H9 (cell line): ENCODE measurements around the gene MAPRE3. TPM values are rescaled to one million over a fixed set of nuclear protein-coding genes. Genes with fewer than 3 reads are reported as not detected.
"Not testable (repeated sequence)": the region's sequence is repeated elsewhere in the genome, so short reads cannot be mapped to it uniquely, and the experiment has no call there.

Experiments used
- DNase-seq: peaks from one replicate; pipeline ENCODE4 v3.0.0-alpha.2; 2017
- H2AFZ ChIP-seq: one replicate; pipeline ENCODE4 v1.6.1; 2013; ENCODE audit warnings: mild to moderate bottlenecking, low read length, control low read depth, moderate library complexity
- H2AK5ac ChIP-seq: 2 replicates; pipeline ENCODE4 v1.6.1; 2013; ENCODE audit warnings: low read length, control low read depth, mixed read lengths; ENCODE audit not compliant: insufficient read length
- H2BK120ac ChIP-seq: one replicate; pipeline ENCODE4 v1.6.1; 2013; ENCODE audit warnings: low read depth, mild to moderate bottlenecking, low read length, control low read depth, inconsistent platforms; ENCODE audit not compliant: poor library complexity, severe bottlenecking
- H2BK12ac ChIP-seq: 2 replicates; pipeline ENCODE4 v1.6.1; 2013; ENCODE audit warnings: low read length, control low read depth, mixed read lengths, low read depth; ENCODE audit not compliant: insufficient read length
- H2BK15ac ChIP-seq: 2 replicates; pipeline ENCODE4 v1.6.1; 2013; ENCODE audit warnings: low read depth, low read length, control low read depth
- H2BK20ac ChIP-seq: one replicate; pipeline ENCODE4 v1.6.1; 2013; ENCODE audit warnings: low read depth, mild to moderate bottlenecking, low read length, control low read depth, inconsistent platforms; ENCODE audit not compliant: poor library complexity, severe bottlenecking
- H2BK5ac ChIP-seq: 2 replicates; pipeline ENCODE4 v1.6.1; 2013; ENCODE audit warnings: low read length, control low read depth, mixed read lengths; ENCODE audit not compliant: insufficient read length
- H3K14ac ChIP-seq: 2 replicates; pipeline ENCODE4 v1.6.1; 2013; ENCODE audit warnings: low read length, control low read depth; ENCODE audit not compliant: insufficient read depth
- H3K18ac ChIP-seq: 2 replicates; pipeline ENCODE4 v1.6.1; 2013; ENCODE audit warnings: low read depth, mild to moderate bottlenecking, mixed read lengths, low read length, control low read depth; ENCODE audit not compliant: insufficient read length
- H3K23ac ChIP-seq: 2 replicates; pipeline ENCODE4 v1.6.1; 2013; ENCODE audit warnings: low read length, control low read depth, mixed read lengths, low read depth; ENCODE audit not compliant: insufficient read length
- H3K23me2 ChIP-seq: 2 replicates; pipeline ENCODE4 v1.6.1; 2013; ENCODE audit warnings: low read depth, mild to moderate bottlenecking, mixed read lengths, low read length, control low read depth; ENCODE audit not compliant: insufficient read length, poor library complexity, severe bottlenecking
- H3K27ac ChIP-seq: 2 replicates; pipeline ENCODE4 v1.5.1; 2013; ENCODE audit warnings: low read length, control low read depth, mixed read lengths, low read depth; ENCODE audit not compliant: insufficient read length
- H3K27me3 ChIP-seq: 2 replicates; pipeline ENCODE4 v1.6.1; 2013; ENCODE audit warnings: low read length, control low read depth, inconsistent platforms; ENCODE audit not compliant: insufficient read depth
- H3K4ac ChIP-seq: 2 replicates; pipeline ENCODE4 v1.6.1; 2013; ENCODE audit warnings: low read depth, mild to moderate bottlenecking, control low read depth, inconsistent platforms, low read length, moderate library complexity
- H3K4me1 ChIP-seq: 2 replicates; pipeline ENCODE4 v1.6.1; 2013; ENCODE audit warnings: low read length, control low read depth, inconsistent platforms; ENCODE audit not compliant: insufficient read depth
- H3K4me2 ChIP-seq: 2 replicates; pipeline ENCODE4 v1.6.1; 2013; ENCODE audit warnings: low read length, control low read depth, mixed read lengths; ENCODE audit not compliant: insufficient read length, insufficient read depth
- H3K56ac ChIP-seq: 2 replicates; pipeline ENCODE4 v1.6.1; 2013; ENCODE audit warnings: low read depth, mild to moderate bottlenecking, mixed read lengths, low read length, control low read depth; ENCODE audit not compliant: insufficient read length
- H3K79me1 ChIP-seq: 2 replicates; pipeline ENCODE4 v1.6.1; 2013; ENCODE audit warnings: low read depth, mild to moderate bottlenecking, moderate library complexity, low read length, control low read depth, inconsistent platforms; ENCODE audit not compliant: insufficient read depth, poor library complexity, severe bottlenecking
- H3K79me2 ChIP-seq: 2 replicates; pipeline ENCODE4 v1.6.1; 2013; ENCODE audit warnings: low read length, control low read depth, inconsistent platforms; ENCODE audit not compliant: insufficient read depth
- H3K9ac ChIP-seq: 2 replicates; pipeline ENCODE4 v1.6.1; 2013; ENCODE audit warnings: low read length, control low read depth, mixed read lengths; ENCODE audit not compliant: insufficient read length; ENCODE audit errors: extremely low read depth
- H3K9me3 ChIP-seq: one replicate; pipeline ENCODE4 v1.6.1; 2013; ENCODE audit warnings: low read depth, low read length, inconsistent platforms; ENCODE audit not compliant: control insufficient read depth
- H3T11ph ChIP-seq: one replicate; pipeline ENCODE4 v1.6.1; 2013; ENCODE audit warnings: mild to moderate bottlenecking, low read length, control low read depth, inconsistent platforms
- H4K20me1 ChIP-seq: one replicate; pipeline ENCODE4 v1.6.1; 2013; ENCODE audit not compliant: control insufficient read depth, insufficient read length, insufficient read depth
- H4K5ac ChIP-seq: 2 replicates; pipeline ENCODE4 v1.6.1; 2013; ENCODE audit warnings: low read depth, mild to moderate bottlenecking, mixed read lengths, low read length, control low read depth; ENCODE audit not compliant: insufficient read length
- H4K8ac ChIP-seq: replicated peaks from 2 replicates; pipeline ENCODE4 v1.6.1; 2013; ENCODE audit warnings: low read length, control low read depth, mixed read lengths, low read depth; ENCODE audit not compliant: insufficient read length
- H4K91ac ChIP-seq: 2 replicates; pipeline ENCODE4 v1.6.1; 2013; ENCODE audit warnings: low read depth, mild to moderate bottlenecking, moderate library complexity, mixed read lengths, low read length, control low read depth; ENCODE audit not compliant: insufficient read length
- H3K27ac Mint-ChIP-seq, 3 experiments: 2 replicates in 2 of 3; 3 replicates in 1 of 3; pipeline ENCODE4 v1.8.0; 2020 to 2021; ENCODE audit warnings: mixed read lengths in 3 of 3, mild to moderate bottlenecking in 1 of 3, moderate library complexity in 1 of 3
- H3K27me3 Mint-ChIP-seq: 2 replicates; pipeline ENCODE4 v1.8.0; 2021; ENCODE audit warnings: low read depth, mild to moderate bottlenecking, moderate library complexity, mixed read lengths
- H3K36me3 Mint-ChIP-seq, 3 experiments: 2 replicates in 2 of 3; 3 replicates in 1 of 3; pipeline ENCODE4 v1.8.0; 2020 to 2021; ENCODE audit warnings: low read depth in 3 of 3, mixed read lengths in 3 of 3; ENCODE audit not compliant: insufficient read depth in 1 of 3
- H3K4me1 Mint-ChIP-seq, 2 experiments: 2 replicates each; pipeline ENCODE4 v1.8.0; 2020; ENCODE audit warnings: mixed read lengths in 2 of 2
- H3K4me3 Mint-ChIP-seq, 2 experiments: 2 replicates in 1 of 2; 3 replicates in 1 of 2; pipeline ENCODE4 v1.8.0; 2020 to 2021; ENCODE audit warnings: mild to moderate bottlenecking in 2 of 2, mixed read lengths in 2 of 2, moderate library complexity in 1 of 2
- H3K9me3 Mint-ChIP-seq, 2 experiments: 2 replicates in 1 of 2; 3 replicates in 1 of 2; pipeline ENCODE4 v1.8.0; 2020; ENCODE audit warnings: mild to moderate bottlenecking in 2 of 2, mixed read lengths in 2 of 2, moderate library complexity in 1 of 2
- WGBS: extraction: QIAGEN DNeasy Blood & Tissue Kit; methylation state at CpG from one replicate; pipeline ENCODE4 v1.1.7; 2013; ENCODE audit warnings: missing lambda C conversion rate, low lambda C conversion rate, mixed read lengths; ENCODE audit not compliant: insufficient read length; ENCODE audit errors: extremely low coverage; 5-methylcytosine and 5-hydroxymethylcytosine counted together
- total RNA-seq: library from RNA; stranded (reverse); gene quantifications from 2 replicates; pipeline ENCODE4 v1.2.1, GENCODE V29; 2021
- TF ChIP-seq, protein P1 (sequence below): fragments of 200-600 bp; sonication (generic); conservative IDR thresholded peaks from 3 replicates; pipeline ENCODE4 v1.8.0; 2021; ENCODE audit warnings: antibody characterized with exemption, mild to moderate bottlenecking

The MAPRE3 gene
- total RNA-seq, 1 experiment from 2014 or later = 2.0 TPM

DNA sequence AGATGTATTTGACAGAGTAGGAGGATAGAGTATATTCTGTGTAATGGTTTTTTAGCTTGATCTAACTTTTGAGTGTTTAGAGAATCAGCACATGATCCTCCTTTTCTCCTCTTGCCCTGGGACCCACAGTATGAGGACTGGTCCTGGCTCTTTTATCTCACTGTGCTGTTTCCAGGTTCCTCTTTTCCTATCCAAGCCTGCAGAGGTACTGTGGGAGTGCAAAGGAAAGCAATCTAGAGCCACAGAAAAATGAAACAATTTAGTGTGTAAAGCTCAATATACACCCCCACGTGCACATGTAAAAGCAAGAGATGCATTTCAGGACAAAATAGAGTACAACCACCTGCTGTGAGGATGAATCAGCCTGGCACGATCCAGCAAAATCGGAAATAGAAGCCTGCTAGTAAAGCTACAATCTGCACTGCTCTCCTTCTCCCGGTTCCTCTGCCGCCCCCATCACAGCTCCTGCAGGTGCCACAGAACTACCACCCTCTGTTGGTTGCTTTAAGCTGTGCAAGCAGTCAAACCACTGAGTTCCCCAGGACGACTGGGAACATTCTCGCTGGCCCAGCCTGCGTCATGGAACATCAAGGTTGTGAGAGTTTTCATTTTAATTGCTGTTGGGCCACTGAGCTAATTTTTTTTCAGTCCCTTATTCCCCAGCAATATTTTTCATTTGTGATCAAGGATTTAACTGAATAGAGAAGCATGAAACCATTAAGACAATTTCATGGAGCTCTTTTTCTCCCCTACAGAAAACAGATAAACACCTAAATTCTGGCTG lies 47.8 kb upstream of the MAPRE3 start:
- no peak overlapping the region for H3K27ac ChIP-seq
- H3K23ac ChIP-seq = no peak overlapping the region
- H3K79me1 ChIP-seq = no peaks in the 10 kb centered on the region
- no peaks in the 10 kb centered on the region for H3K79me2 ChIP-seq
- H3K4ac ChIP-seq = no peak overlapping the region
- H3K18ac ChIP-seq = no peak overlapping the region
- H3K36me3 Mint-ChIP-seq = no peaks in the 10 kb centered on the region; a peak in 1 of 7 replicates
- peak; percentile 78 for DNase-seq
- H2BK12ac ChIP-seq = no peak overlapping the region
- H3K4me2 ChIP-seq = no peak overlapping the region
- H4K20me1 ChIP-seq = no peaks in the 10 kb centered on the region
- no peak overlapping the region for H2BK15ac ChIP-seq
- H2AK5ac ChIP-seq = no peak overlapping the region
- H3K9me3 ChIP-seq = no peaks in the 10 kb centered on the region
- H2BK20ac ChIP-seq = no peak overlapping the region
- no peaks in the 10 kb centered on the region for H3K9me3 Mint-ChIP-seq
- TF ChIP-seq, protein P1, sequence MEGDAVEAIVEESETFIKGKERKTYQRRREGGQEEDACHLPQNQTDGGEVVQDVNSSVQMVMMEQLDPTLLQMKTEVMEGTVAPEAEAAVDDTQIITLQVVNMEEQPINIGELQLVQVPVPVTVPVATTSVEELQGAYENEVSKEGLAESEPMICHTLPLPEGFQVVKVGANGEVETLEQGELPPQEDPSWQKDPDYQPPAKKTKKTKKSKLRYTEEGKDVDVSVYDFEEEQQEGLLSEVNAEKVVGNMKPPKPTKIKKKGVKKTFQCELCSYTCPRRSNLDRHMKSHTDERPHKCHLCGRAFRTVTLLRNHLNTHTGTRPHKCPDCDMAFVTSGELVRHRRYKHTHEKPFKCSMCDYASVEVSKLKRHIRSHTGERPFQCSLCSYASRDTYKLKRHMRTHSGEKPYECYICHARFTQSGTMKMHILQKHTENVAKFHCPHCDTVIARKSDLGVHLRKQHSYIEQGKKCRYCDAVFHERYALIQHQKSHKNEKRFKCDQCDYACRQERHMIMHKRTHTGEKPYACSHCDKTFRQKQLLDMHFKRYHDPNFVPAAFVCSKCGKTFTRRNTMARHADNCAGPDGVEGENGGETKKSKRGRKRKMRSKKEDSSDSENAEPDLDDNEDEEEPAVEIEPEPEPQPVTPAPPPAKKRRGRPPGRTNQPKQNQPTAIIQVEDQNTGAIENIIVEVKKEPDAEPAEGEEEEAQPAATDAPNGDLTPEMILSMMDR = peak; percentile 78
- no peak overlapping the region for H4K8ac ChIP-seq
- H2BK5ac ChIP-seq = no peak overlapping the region
- peaks cover 4% of the 10 kb centered on the region; the same call in 1 of the 2 replicates for H3K4me1 ChIP-seq
- H4K91ac ChIP-seq = no peak overlapping the region
- H2BK120ac ChIP-seq = no peak overlapping the region
- H4K5ac ChIP-seq = no peak overlapping the region
- H3K14ac ChIP-seq = no peak overlapping the region
- H3K4me3 Mint-ChIP-seq = no peak overlapping the region; a peak in 1 of 5 replicates
- H3K23me2 ChIP-seq = no peaks in the 10 kb centered on the region
- peaks cover 18% of the 10 kb centered on the region for H3K27me3 Mint-ChIP-seq
- H3K56ac ChIP-seq = no peak overlapping the region
- no peak overlapping the region for H2AFZ ChIP-seq
- no peak overlapping the region for H3K9ac ChIP-seq
- no peaks in the 10 kb centered on the region for H3K27me3 ChIP-seq
- H3T11ph ChIP-seq = no peak overlapping the region
- H3K27ac Mint-ChIP-seq = 0 out of 7 replicates have a peak overlapping the region, but pooled peaks of 1 of the 3 experiments have one; percentile 20
- no CpG with 5 or more reads among the region's 8 CpGs for WGBS
- H3K4me1 Mint-ChIP-seq = peaks cover 21 to 27% of the 10 kb centered on the region in 2 experiments

DNA sequence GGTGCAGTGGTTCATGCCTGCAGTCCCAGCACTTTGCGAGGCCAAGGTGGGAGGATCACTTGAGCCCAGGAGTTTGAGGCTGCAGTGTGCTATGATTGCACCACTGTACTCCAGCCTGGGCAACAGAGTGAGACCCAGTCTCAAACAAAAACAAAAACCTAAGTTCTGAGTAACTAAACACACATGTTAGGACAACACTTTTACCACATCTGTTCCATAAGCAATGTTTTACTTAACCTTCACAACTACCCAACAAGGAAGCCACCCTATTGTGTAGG lies 47.3 kb upstream of the MAPRE3 start:
- not testable (repeated sequence) for H3K56ac ChIP-seq, H3K9me3 ChIP-seq, H4K91ac ChIP-seq, H3K4me2 ChIP-seq, H3K79me1 ChIP-seq, H2AK5ac ChIP-seq, H4K20me1 ChIP-seq, H3K23ac ChIP-seq, H4K8ac ChIP-seq, H3K79me2 ChIP-seq, H3K9me3 Mint-ChIP-seq, H3K14ac ChIP-seq, H3T11ph ChIP-seq, H3K9ac ChIP-seq, H3K23me2 ChIP-seq, H3K18ac ChIP-seq, H3K27me3 ChIP-seq, H2BK20ac ChIP-seq, H3K27ac ChIP-seq, H2BK15ac ChIP-seq, H3K27ac Mint-ChIP-seq, H2BK12ac ChIP-seq, H3K4ac ChIP-seq, H3K4me3 Mint-ChIP-seq, H4K5ac ChIP-seq, H3K4me1 ChIP-seq, H2AFZ ChIP-seq, H2BK120ac ChIP-seq, H2BK5ac ChIP-seq, H3K36me3 Mint-ChIP-seq
- no CpG with 5 or more reads among the region's 1 CpG for WGBS
- H3K4me1 Mint-ChIP-seq = peaks cover 21 to 27% of the 10 kb centered on the region in 2 experiments
- H3K27me3 Mint-ChIP-seq = peaks cover 18% of the 10 kb centered on the region
- DNase-seq = peak; percentile 1
